KMS-11 (cell line): ENCODE data around the gene AP2M1.

ENCODE experiments used
- H2AFZ ChIP-seq: fragments of 200-600 bp; sonication (generic); 2 replicates; pipeline ENCODE4 v1.6.1; 2016; ENCODE audit warnings: antibody characterized with exemption, mixed run types, low read depth
- H3K27ac ChIP-seq: fragments of 200-600 bp; sonication (generic); 2 replicates; pipeline ENCODE4 v1.6.1; 2016; ENCODE audit warnings: mild to moderate bottlenecking, mixed run types
- H3K27me3 ChIP-seq: fragments of 200-600 bp; sonication (generic); 2 replicates; pipeline ENCODE4 v1.6.1; 2017; ENCODE audit warnings: mild to moderate bottlenecking, low read depth, mixed run types, moderate library complexity; ENCODE audit not compliant: insufficient read depth
- H3K36me3 ChIP-seq: fragments of 200-600 bp; sonication (generic); 2 replicates; pipeline ENCODE4 v1.6.1; 2017; ENCODE audit warnings: mild to moderate bottlenecking, mixed run types; ENCODE audit not compliant: insufficient read depth
- H3K4me1 ChIP-seq: fragments of 200-600 bp; sonication (generic); 2 replicates; pipeline ENCODE4 v1.6.1; 2016; ENCODE audit warnings: mild to moderate bottlenecking, low read depth, mixed run types; ENCODE audit not compliant: poor library complexity, severe bottlenecking
- H3K4me2 ChIP-seq: fragments of 200-600 bp; sonication (generic); 2 replicates; pipeline ENCODE4 v1.7.0; 2016; ENCODE audit warnings: mild to moderate bottlenecking, mixed run types
- H3K4me3 ChIP-seq: fragments of 200-600 bp; sonication (generic); IDR thresholded peaks from 2 replicates; pipeline ENCODE4 v1.6.1; 2017; ENCODE audit warnings: low read depth, low read length, mixed read lengths; ENCODE audit not compliant: insufficient read depth
- H3K79me2 ChIP-seq: fragments of 200-600 bp; sonication (generic); 2 replicates; pipeline ENCODE4 v1.6.1; 2016; ENCODE audit warnings: low read depth, mixed run types; ENCODE audit not compliant: insufficient read depth
- H3K9ac ChIP-seq: fragments of 200-600 bp; sonication (generic); 2 replicates; pipeline ENCODE4 v1.6.1; 2016; ENCODE audit warnings: mild to moderate bottlenecking, mixed run types
- H4K20me1 ChIP-seq: fragments of 200-600 bp; sonication (generic); 2 replicates; pipeline ENCODE4 v1.6.1; 2016; ENCODE audit warnings: mild to moderate bottlenecking, mixed run types; ENCODE audit not compliant: insufficient read depth
- TF ChIP-seq, protein P1 (sequence below): fragments of 200-600 bp; sonication (generic); conservative IDR thresholded peaks from 2 replicates; pipeline ENCODE4 v1.6.1; 2017; ENCODE audit warnings: low read depth, mild to moderate bottlenecking, antibody characterized with exemption, low read length, moderate library complexity, mixed read lengths

Gene AP2M1

GRCh38 chr3:184174646-184175492, at the start of gene AP2M1:
TSS of gene AP2M1 (plus strand) at chr3:184174855. CDS start at chr3:184176994, 2,139 bp downstream.
- TF ChIP-seq, protein P1, sequence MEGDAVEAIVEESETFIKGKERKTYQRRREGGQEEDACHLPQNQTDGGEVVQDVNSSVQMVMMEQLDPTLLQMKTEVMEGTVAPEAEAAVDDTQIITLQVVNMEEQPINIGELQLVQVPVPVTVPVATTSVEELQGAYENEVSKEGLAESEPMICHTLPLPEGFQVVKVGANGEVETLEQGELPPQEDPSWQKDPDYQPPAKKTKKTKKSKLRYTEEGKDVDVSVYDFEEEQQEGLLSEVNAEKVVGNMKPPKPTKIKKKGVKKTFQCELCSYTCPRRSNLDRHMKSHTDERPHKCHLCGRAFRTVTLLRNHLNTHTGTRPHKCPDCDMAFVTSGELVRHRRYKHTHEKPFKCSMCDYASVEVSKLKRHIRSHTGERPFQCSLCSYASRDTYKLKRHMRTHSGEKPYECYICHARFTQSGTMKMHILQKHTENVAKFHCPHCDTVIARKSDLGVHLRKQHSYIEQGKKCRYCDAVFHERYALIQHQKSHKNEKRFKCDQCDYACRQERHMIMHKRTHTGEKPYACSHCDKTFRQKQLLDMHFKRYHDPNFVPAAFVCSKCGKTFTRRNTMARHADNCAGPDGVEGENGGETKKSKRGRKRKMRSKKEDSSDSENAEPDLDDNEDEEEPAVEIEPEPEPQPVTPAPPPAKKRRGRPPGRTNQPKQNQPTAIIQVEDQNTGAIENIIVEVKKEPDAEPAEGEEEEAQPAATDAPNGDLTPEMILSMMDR = no peak
- Histone ChIP-seq H3K79me2 (peaks cover 18% of the 10 kb centered on the region), H3K4me3 (peak within 1 kb of the TSS; percentile 87), H3K27ac (0 out of 2 replicates have a peak within 1 kb of the TSS, but pooled peaks have one; percentile 20), H3K36me3 (peaks cover 3% of the 10 kb centered on the region; the same call in 1 of the 2 replicates), H3K9ac (peak within 1 kb of the TSS; percentile 80; the same call in 1 of the 2 replicates), H2AFZ (peak within 1 kb of the TSS; percentile 93), H3K4me1 (peaks cover 17% of the 10 kb centered on the region), H4K20me1 (no peaks in the 10 kb centered on the region), H3K4me2 (peak within 1 kb of the TSS; percentile 98), H3K27me3 (no peaks in the 10 kb centered on the region)

- Histone ChIP-seq H3K36me3 (no peaks in the 10 kb centered on the region), H4K20me1 (no peaks in the 10 kb centered on the region), H3K4me1 (no peaks in the 10 kb centered on the region), H3K79me2 (no peaks in the 10 kb centered on the region), H3K9ac (no peak overlapping the region), H3K27me3 (no peaks in the 10 kb centered on the region), H3K4me3 (no peak overlapping the region), H2AFZ (no peak overlapping the region), H3K27ac (no peak overlapping the region), H3K4me2 (no peak overlapping the region)
- TF ChIP-seq, protein P1 = no peak
These were observed 48.6 kb upstream of the AP2M1 start for GRCh38 chr3:184126006-184126405.

DNA sequence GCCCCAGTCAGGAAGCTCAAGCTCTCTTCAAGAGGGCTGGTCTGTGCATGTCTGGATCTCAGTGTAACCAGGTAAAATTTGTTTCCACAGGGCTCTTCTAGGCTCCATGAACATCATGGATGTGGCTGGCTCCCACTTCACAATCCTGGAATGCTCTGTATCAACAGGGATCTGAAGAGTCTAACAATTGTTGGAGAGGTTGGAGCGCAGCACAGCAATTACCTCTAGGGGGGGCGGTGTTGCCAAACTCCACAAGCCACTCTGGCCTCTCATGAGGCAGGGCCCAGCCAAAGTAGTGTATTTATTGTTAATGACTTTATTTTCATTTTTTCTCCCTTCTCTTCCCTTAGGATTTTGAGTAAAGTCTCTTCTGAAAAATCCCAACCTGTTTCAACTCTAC, 45.6 kb upstream of the AP2M1 start:
- no peaks in the 10 kb centered on the region for H3K79me2 ChIP-seq
- H3K4me1 ChIP-seq = peaks cover 9% of the 10 kb centered on the region
- no peak overlapping the region for H3K4me3 ChIP-seq
- H3K4me2 ChIP-seq = no peak overlapping the region
- TF ChIP-seq, protein P1 = peak; percentile 57
- no peak overlapping the region for H3K9ac ChIP-seq
- H3K36me3 ChIP-seq = no peaks in the 10 kb centered on the region
- H3K27ac ChIP-seq = no peak overlapping the region
- H4K20me1 ChIP-seq = no peaks in the 10 kb centered on the region
- H3K27me3 ChIP-seq = no peaks in the 10 kb centered on the region
- H2AFZ ChIP-seq = no peak overlapping the region

GRCh38 chr3:184132945-184133344, 41.7 kb upstream of the AP2M1 start:
- Histone ChIP-seq H3K36me3 (no peaks in the 10 kb centered on the region), H3K9ac (no peak overlapping the region), H3K27me3 (no peaks in the 10 kb centered on the region), H3K4me3 (no peak overlapping the region), H2AFZ (peak overlapping the region; percentile 94; the same call in 1 of the 2 replicates), H3K4me2 (peak overlapping the region; percentile 88; the same call in 1 of the 2 replicates), H3K79me2 (peaks cover 30% of the 10 kb centered on the region), H4K20me1 (no peaks in the 10 kb centered on the region), H3K27ac (no peak overlapping the region), H3K4me1 (peaks cover 24% of the 10 kb centered on the region)
- TF ChIP-seq, protein P1 = no peak
